Esophagus muscularis mucosa (tissue), 4 donors: ENCODE results near the gene ACP5. TPM values are rescaled to one million over a fixed set of nuclear protein-coding genes. Genes with fewer than 3 reads are reported as not detected.
"Not testable (repeated sequence)": the region's sequence is repeated elsewhere in the genome, so short reads cannot be mapped to it uniquely, and the experiment has no call there.

Source experiments
- DNase-seq: peaks from one replicate; pipeline ENCODE4 v3.0.0-alpha.2; 2017; ENCODE audit errors: extremely low spot score
- H3K27ac ChIP-seq, 4 donors: fragments of 200-600 bp; sonication (generic); replicated peaks in 1 of 4; 1 replicate in 3 of 4; 2 replicates in 1 of 4; pipeline ENCODE4 v1.5.1; 2016 to 2019; ENCODE audit warnings: mild to moderate bottlenecking in 1 of 4
- H3K27me3 ChIP-seq, 4 donors: fragments of 200-600 bp; sonication (generic); one replicate each; pipeline versions ENCODE4 v1.5.1 to v1.6.0; 2016 to 2019
- H3K36me3 ChIP-seq, 4 donors: fragments of 200-600 bp; sonication (generic); one replicate each; pipeline ENCODE4 v1.5.1; 2016 to 2019
- H3K4me1 ChIP-seq, 4 donors: fragments of 200-600 bp; sonication (generic); one replicate each; pipeline ENCODE4 v1.5.1; 2016 to 2019
- H3K4me3 ChIP-seq, 4 donors: fragments of 200-600 bp; sonication (generic); 1 replicate in 2 of 4; 2 replicates in 2 of 4; pipeline ENCODE4 v1.5.1; 2016 to 2019; ENCODE audit warnings: mild to moderate bottlenecking in 4 of 4, moderate library complexity in 1 of 4
- H3K9me3 ChIP-seq, 4 donors: fragments of 200-600 bp; sonication (generic); 1 replicate in 3 of 4; 2 replicates in 1 of 4; pipeline ENCODE4 v1.5.1; 2016 to 2019
- CTCF ChIP-seq, 3 experiments: fragments of 200-600 bp in 2 of 3; fragments of 450-650 bp in 1 of 3; sonication (generic) in 2 of 3; IDR thresholded peaks; one replicate each; pipeline ENCODE4 v1.5.1; 2017 to 2019; ENCODE audit warnings: antibody characterized with exemption in 3 of 3, mild to moderate bottlenecking in 2 of 3, moderate library complexity in 1 of 3
- EP300 ChIP-seq: sonication (generic); formaldehyde crosslinking; IDR thresholded peaks from one replicate; pipeline ENCODE4 v1.6.1; 2017; ENCODE audit warnings: antibody characterized with exemption
- POLR2A ChIP-seq: fragments of 450-650 bp; IDR thresholded peaks from one replicate; pipeline ENCODE4 v1.6.1; 2017; ENCODE audit warnings: antibody characterized with exemption, moderate library complexity, mild to moderate bottlenecking, low read depth
- POLR2AphosphoS5 ChIP-seq, 2 donors: sonication (generic); formaldehyde crosslinking; IDR thresholded peaks; one replicate each; pipeline ENCODE4 v1.6.1; 2017; ENCODE audit warnings: antibody characterized with exemption in 2 of 2
- WGBS: methylation state at CpG from one replicate; pipeline ENCODE4 v1.1.5; 2018; 5-methylcytosine and 5-hydroxymethylcytosine counted together
- intact Hi-C: fragments of 100-400 bp; cut with DNase I; formaldehyde crosslinking; loops from one replicate; pipeline ENCODE4 v1.15.1; 2023
- total RNA-seq, 4 donors: library from RNA; depleted of rRNA; stranded (reverse); fragments of >200 nt; gene quantifications; one replicate each; pipeline versions ENCODE4 v1.1.0 to v1.2.1, GENCODE V29; 2016

Gene ACP5
- total RNA-seq, 4 donors from 2014 or later = 7.3 to 16.0 (median 13.3) TPM

GRCh38 chr19:11570039-11570462 lies 7.4 kb downstream of the ACP5 start:
- H3K4me3 ChIP-seq = no peak overlapping the region
- no peak overlapping the region for H3K27ac ChIP-seq
- H3K9me3 ChIP-seq = no peaks in the 10 kb centered on the region
- 87% methylated on average over 5 of the region's 5 CpGs for WGBS
- no peaks in the 10 kb centered on the region for H3K27me3 ChIP-seq
- no peaks in the 10 kb centered on the region for H3K4me1 ChIP-seq
- no peak for DNase-seq
- H3K36me3 ChIP-seq = no peaks in the 10 kb centered on the region
- TF ChIP-seq CTCF (IDR thresholded peaks at IDR 0.05) (no peak), POLR2AphosphoS5 (IDR thresholded peaks at IDR 0.05) (no peak)
- intact Hi-C loops = no loop called here

- intact Hi-C loops = no loop called here
- Histone ChIP-seq H3K4me3 (no peak overlapping the region), H3K9me3 (no peaks in the 10 kb centered on the region), H3K36me3 (no peaks in the 10 kb centered on the region), H3K27me3 (no peaks in the 10 kb centered on the region), H3K4me1 (no peaks in the 10 kb centered on the region), H3K27ac (no peak overlapping the region)
- no peak for TF ChIP-seq POLR2A
- TF ChIP-seq POLR2AphosphoS5 (IDR thresholded peaks at IDR 0.05) = no peak
- TF ChIP-seq CTCF (IDR thresholded peaks at IDR 0.05) = no peak
- no peak for DNase-seq
- 87% methylated on average over 2 of the region's 2 CpGs for WGBS
These were observed 11.3 kb downstream of the ACP5 start for GRCh38 chr19:11566164-11566563.

- WGBS = 91% methylated on average over 5 of the region's 5 CpGs
- H3K9me3 ChIP-seq, H3K4me1 ChIP-seq, H3K36me3 ChIP-seq, H3K27ac ChIP-seq, H3K4me3 ChIP-seq, intact Hi-C loops, H3K27me3 ChIP-seq, DNase-seq: not testable (repeated sequence)
These were observed 11.8 kb downstream of the ACP5 start for GRCh38 chr19:11565649-11565980.

GRCh38 chr19:11564082-11564807 lies 13.2 kb downstream of the ACP5 start:
- H3K27me3 ChIP-seq, H3K36me3 ChIP-seq, H3K4me3 ChIP-seq, H3K9me3 ChIP-seq, DNase-seq, H3K27ac ChIP-seq, intact Hi-C loops: not testable (repeated sequence)
- WGBS = 87% methylated on average over 6 of the region's 6 CpGs
- peaks cover 11 to 16% (median 13%) of the 10 kb centered on the region in 4 donors for H3K4me1 ChIP-seq

- peaks cover 11 to 17% (median 14%) of the 10 kb centered on the region in 4 donors for H3K4me1 ChIP-seq
- H3K36me3 ChIP-seq = no peaks in the 10 kb centered on the region
- WGBS = 91% methylated on average over 8 of the region's 8 CpGs
- intact Hi-C loops = no loop called here
- no peaks in the 10 kb centered on the region for H3K27me3 ChIP-seq
- no peak for TF ChIP-seq POLR2A
- TF ChIP-seq POLR2AphosphoS5 (IDR thresholded peaks at IDR 0.05) = no peak
- no peak for TF ChIP-seq CTCF (IDR thresholded peaks at IDR 0.05)
- no peak for TF ChIP-seq EP300
- H3K27ac ChIP-seq = no peak overlapping the region
- H3K9me3 ChIP-seq = no peaks in the 10 kb centered on the region
- no peak overlapping the region for H3K4me3 ChIP-seq
- no peak for DNase-seq
These were observed 13.9 kb downstream of the ACP5 start for GRCh38 chr19:11563532-11563931.

- peaks cover 0 to 10% (median 7%) of the 10 kb centered on the region in 4 donors for H3K36me3 ChIP-seq
- intact Hi-C loops = no loop called here
- H3K4me1 ChIP-seq = peaks cover 22 to 45% (median 42%) of the 10 kb centered on the region in 4 donors
- no peaks in the 10 kb centered on the region for H3K9me3 ChIP-seq
- DNase-seq = no peak
- no peaks in the 10 kb centered on the region for H3K27me3 ChIP-seq
- H3K4me3 ChIP-seq = peak overlapping the region in 1 of 4 donors; percentile 86
- WGBS = 19% methylated on average over 9 of the region's 9 CpGs
- H3K27ac ChIP-seq = no peak overlapping the region
- peak; percentile 41 to 62 (median 52) for TF ChIP-seq CTCF (IDR thresholded peaks at IDR 0.05)
- TF ChIP-seq POLR2A = no peak
- TF ChIP-seq EP300 = no peak
These were observed 16.9 kb downstream of the ACP5 start for GRCh38 chr19:11560404-11561051.
